HG02981 (cell line): ENCODE measurements around the gene LRMDA.

Source experiments
- ATAC-seq: cut with Tn5 transposase; IDR thresholded peaks from one replicate; pipeline ENCODE4 v1.9.1; 2021; ENCODE audit warnings: mild to moderate bottlenecking, moderate library complexity; ENCODE audit not compliant: unreplicated experiment

The LRMDA gene

DNA sequence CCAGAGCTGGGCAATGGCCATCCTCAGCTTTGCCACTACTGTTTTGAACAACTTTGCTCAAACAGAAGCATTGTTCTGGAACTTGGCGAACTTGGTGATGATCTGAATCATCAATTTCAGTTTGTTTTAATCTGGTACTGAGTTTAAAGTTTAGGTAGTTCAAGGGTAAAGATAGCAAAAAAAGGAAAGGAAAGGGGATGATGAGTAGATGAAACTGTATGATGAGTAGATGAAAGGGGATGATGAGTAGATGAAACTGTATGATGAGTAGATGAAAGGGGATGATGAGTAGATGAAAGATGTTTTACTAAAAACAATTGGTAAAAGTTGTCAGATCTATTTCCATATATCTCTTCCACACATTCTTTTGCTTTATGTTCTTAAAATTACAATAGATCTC is 737.0 kb downstream of the LRMDA start:
- no peak for ATAC-seq

DNA sequence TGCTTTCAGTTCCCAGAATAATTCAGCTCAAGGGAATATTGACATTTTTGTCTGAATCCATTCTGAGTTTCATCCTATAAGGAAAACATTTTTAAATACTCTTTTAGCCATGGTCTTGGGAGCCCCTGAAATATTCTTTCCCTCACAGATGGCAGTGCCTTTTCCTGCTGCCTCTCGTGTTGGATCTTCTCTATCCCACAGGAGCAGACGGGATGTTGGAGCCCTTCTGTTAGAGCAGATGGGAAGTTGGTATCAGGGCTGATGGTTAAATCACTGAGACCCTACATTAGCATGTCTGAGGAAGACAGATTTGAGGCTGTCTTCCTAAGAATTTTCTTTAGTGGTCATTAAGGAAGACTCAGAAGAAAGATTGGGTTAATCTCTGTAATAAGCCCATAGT is 737.8 kb downstream of the LRMDA start:
- ATAC-seq: no peak

DNA sequence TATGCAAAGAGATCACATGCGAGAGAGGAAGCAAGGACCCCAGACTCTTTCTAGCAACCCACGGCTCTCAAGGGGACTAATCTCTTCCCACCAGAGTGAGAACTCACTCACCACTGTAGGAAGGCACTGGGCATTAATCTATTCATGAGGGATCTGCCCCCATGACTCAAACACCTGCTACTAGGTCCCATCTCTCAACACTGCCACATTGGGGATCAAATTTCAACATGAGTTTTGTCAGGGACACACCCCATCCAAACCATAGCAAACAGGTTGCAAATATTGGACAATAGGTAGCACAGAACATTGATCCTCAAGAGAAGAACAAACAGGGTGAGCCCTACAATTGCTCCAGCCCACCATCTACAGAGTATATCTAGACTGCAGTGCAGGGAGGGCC is 740.6 kb downstream of the LRMDA start:
- no peak for ATAC-seq

DNA sequence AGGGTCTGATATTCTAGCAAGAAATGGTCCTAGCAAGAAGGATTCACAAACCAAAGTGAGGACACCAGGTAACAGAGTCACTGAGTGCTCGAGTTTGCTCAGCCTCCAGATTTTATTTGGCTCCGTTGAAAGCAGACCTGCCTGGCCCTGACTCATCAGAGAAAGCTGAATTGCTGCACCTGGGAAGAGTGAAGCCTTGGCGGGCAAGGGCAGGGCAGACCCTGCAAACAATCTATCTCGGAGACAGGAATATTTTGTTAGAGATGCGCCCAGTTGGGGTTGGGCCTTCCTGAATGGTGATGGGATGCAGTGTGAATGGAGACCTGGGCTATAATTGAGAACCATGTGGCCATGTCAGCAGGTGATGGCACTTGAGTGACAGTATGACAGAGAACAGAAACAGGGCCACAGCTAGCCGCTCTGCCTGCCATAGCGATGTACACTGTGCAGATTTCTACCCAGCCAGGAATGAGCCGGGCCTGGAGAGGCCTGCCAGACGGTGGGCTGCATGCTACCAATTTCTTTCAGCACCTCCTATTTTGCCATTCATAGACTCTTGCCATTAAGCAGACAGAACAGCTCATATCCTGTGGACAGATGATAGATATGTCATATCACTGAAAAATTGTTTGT is 744.2 kb downstream of the LRMDA start:
- ATAC-seq: no peak

DNA sequence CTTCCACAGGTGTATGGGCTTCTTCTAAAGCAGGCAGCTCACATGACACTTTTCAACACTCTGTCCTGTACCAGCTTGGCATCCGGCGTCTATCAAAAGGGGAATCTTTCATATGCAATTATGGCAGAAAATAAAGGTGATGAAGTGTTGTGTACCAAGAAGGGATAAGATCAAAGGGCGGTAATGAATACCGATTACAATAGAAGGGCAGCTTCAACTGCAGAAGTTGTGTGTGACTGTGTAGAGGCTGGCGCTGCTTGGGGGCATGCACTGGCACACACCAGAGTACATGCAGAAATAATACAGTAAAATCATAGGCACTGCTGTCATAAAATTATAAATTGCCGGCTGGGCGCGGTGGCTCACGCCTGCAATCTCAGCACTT is 744.7 kb downstream of the LRMDA start:
- ATAC-seq: no peak

DNA sequence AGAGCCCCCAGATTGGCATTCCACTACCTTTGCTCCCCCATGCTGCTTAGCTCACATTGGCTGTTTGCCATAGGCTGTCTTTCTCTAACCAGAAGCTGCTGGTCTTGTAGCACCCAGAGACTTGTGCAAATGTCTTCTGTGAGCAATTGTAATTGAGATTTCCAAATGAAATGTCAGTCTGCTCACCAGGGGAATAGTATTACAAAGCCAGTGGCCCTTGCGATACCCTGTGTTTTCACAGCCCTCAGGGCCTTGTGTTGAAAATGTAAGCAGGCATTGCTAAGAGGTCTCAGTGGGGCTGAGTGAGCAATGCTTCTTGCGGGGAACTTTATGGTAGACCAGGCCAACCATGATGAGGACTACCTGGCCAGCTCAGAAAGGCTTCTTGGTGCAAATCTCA is 746.5 kb downstream of the LRMDA start:
- no peak for ATAC-seq

DNA sequence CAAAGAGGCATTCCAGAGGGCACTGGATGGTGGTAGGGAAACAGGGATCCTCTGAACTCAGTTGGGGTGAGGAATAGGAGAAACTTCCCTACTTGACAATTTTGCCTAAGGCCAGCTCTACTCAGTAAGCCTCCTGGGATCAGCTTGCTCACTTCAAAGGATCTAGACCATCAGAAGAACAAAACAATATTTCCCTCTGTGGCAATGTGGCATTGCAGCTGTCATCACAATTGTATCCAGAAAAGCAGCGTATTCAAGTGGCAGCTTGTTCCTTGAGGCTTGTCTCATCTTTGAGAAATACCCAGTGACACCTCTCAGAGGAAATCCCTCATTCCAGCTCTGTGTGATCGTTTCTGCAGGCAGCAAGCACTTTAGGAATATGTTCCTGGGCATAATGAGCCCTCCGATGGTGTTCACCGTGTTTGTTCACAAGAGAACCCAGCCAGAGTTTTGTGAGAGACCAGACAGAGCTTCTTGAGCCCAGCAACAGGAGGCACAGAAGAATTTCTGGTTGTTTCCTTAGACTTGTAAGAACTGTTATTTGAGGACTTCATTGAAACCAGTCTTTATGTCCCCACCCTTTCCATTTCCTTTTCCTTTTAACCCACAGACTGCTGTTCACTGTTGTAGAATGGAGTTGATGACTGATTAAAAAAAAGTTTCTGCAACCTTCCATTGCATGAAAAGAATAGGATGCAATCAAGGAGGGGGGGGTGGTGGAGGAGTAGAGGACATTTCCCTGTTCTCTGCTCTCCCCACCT is 747.3 kb downstream of the LRMDA start:
- ATAC-seq: no peak

DNA sequence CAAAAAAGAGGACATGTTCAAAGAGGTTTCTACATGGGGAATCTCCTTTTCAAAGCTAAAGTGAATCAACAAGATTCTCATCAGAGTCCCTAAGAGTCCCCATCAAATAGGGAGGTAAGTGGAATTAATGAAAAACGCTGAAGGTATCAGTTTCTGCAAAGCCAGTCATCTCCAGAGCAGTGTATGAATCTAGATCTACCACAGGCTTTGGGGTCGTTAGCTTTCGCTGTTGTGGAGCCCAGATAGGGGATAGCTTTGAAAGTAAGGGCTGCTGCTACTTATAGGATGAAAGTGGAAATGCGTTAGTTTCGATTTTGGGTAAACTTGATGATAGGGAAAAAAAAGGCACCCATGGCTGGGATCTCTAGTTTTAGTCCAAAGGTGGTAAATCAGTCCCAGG is 748.4 kb downstream of the LRMDA start:
- no peak for ATAC-seq

DNA sequence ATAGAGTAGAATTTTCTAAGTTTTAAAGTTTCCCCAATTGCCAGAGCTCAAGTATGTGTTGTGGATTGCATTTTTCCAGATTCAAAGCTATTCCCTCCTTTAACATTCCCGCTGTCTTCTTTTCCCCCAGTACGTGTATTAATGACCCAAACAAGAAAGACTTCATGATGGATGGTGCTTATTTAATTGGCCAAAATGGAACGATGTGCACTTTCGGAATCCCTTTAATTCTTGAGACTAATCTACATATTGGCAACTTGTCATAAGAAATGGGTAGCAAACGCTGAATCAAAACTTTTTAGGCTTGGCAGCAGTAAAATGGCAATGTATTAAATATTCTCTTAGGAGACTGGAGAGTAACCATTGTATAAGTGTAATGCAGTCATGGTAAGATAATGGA is 753.2 kb downstream of the LRMDA start:
- ATAC-seq: no peak

DNA sequence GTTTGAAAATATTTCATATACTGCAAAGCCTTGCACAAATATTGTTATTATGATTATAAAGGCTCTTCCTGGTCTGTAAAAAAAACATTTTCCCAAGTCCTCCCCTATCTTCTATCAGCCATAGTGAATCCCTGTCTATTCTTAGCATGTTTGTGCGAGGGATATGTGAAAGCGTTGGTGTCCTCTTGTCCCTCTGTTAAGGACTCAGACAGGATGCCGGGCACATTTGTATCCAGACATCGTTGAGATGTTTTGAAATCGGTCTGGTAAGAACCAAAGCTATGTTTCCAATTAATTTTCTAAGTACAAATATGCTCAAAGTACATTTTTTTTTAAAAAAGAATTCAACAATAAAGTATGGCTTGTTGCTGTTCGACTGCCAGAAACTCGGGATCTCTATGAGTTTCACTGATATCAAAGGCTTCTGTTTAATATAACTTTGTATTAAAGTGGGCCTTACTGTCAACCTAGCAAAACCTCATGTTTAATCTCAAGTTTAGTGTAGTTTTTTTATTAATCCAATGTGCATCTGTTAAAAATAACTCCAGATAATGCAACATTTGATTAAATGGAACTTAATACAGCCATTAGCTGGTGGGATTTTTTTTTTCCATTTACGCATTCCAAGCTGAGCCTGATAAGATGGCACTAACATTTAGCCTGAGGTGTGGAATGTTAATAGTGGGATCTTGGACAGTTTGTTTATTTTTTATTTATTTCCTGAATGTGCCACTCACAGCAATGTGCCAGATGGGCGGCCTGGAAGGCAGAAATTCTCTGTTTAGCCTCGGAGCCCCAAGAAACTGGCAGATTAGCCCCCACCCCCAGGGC is 754.3 kb downstream of the LRMDA start:
- ATAC-seq: no peak

DNA sequence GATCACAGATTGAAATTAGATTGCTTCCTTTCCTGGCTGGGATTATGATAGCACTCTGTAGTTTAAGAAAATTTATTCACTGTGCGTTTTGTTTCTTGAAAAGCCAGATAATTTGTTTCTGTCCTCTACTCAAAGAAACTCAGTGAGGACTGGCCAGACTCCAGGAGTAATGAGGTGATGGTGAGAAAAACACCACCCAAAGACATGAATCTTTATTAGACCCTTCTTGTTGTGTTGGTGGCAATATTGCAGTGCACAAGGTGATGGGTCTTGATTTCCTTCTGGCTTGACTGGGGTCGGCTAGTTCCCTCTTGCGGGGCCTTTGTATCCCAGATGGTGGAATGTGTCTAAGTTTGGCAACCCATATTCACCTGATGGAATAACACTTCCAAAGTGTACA is 756.8 kb downstream of the LRMDA start:
- no peak for ATAC-seq

DNA sequence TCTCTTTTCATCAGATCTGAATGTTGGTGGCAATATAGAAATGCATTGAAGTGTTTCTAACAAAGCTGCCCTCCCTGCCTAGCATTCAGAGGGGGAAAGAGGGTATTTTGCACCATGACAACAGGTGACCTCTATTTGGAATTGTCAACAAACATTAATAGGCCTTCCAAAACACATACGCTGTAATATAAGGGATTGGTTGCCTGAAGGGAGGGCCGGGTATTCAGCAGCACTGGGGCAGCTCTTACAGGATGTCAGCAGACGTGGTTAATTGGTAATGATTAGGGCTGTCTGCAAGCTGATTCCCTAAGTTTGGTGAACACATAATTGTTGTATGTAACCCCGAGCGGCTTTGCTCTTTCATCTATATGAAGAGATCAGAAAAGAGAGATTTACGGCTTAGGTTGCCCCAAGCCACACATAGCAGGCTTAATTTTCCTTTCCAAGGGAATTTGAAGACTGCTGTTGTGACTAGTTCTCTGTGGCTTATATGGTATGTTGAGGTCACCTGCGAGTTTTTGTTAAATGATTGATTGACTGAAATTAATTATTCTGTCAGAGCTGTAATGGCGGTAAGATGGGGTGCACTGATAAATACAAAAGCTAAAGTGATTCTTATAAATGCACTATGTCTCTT is 759.3 kb downstream of the LRMDA start:
- ATAC-seq: no peak

DNA sequence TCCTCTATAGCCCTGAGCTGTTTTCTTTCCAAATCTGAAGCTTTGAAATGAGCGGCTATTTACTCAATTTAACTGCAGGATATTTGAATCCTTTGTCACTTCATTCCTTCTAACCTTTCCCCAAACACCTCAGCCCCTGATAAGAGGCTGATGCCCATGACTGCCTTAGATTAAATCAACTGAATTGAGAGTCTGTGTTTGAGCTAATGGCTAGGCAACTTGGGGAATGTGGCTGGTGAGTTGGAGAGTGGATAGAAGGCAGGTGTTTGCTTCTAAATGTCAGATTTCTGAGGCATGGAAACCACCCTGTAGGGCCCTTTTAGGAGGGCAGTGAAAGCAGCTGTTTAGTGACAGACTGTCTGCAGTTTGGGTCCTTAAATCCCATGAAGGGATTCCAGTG is 759.9 kb downstream of the LRMDA start:
- no peak for ATAC-seq

DNA sequence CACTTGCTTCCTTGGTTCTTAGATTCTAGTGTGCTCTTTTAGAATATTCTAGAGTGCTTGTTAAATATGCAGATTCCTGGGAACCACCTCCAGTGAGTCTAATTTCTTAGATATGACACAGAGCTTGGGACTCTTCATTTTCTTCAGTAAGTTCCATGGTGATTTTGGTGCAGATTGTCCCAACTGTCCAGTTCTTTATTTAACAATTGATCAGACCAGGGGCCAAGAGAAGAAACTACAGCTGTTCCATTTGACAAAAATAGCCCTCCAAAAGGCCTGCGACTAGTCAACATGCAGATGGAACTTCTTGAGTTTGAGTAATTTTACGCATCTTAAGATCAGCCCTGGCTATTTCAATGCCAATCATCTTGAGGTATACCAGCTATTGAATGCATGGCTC is 760.7 kb downstream of the LRMDA start:
- ATAC-seq: no peak

DNA sequence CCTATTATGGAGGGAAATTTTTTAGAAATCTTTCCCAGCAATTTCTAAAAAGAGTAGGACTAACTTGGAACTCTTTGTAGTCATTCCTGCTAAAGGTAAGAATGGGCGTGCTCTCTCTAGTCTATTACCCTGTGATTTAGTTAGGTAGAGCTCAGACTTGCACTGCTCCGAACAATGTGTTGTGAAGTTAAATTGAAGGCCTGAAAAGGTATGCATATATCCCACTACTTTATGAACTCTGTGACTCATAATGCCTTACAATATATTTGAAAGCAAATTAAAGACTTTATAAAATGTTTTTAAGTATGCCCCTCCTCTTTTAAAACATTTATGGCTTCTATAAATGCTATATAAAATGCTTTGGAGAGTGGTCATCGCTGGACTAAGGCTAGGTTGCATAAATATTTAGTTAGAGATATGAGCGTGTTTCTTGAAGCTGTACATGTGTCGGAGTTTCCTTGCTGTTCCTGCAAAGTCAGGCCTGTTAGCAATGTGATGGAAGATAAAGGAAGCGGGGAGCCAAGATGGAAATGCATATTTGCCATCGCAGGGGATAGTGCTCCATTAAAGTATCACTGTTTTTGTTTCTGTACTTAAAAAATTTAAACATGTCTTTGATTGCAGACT is 761.4 kb downstream of the LRMDA start:
- no peak for ATAC-seq

DNA sequence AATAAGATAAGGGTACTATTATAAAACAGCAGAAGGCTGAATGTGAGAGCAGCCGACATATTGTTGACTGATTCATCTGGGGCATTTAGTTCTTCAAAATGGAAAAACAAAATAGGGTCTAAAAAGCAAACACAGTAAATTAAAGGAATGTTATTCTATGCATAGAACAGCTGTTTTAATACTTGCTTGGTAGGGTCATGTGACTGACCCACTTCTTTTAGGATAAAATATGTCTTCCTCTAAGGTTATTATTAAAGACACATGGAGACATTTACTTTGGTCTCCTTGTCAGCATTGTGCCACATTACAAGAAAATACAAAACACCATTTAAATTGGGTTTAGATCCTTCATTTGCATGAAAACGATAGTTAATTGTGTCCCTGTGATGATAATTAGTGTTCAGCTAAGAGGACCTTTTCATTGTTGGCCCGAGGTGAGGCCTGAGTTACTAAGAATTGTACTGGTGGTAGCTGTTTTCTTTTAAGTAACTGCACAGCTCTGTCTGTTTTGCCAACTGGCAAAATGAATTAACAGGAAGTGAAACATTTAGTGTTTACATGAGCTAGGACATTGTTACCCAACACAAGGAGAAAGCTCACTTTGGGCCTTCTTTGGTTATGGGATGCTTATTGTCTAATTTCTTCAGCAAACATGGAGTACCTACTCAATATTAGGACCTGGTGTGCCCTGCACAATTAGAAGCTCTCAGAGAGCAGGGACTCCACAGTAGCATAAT is 764.4 kb downstream of the LRMDA start:
- no peak for ATAC-seq

DNA sequence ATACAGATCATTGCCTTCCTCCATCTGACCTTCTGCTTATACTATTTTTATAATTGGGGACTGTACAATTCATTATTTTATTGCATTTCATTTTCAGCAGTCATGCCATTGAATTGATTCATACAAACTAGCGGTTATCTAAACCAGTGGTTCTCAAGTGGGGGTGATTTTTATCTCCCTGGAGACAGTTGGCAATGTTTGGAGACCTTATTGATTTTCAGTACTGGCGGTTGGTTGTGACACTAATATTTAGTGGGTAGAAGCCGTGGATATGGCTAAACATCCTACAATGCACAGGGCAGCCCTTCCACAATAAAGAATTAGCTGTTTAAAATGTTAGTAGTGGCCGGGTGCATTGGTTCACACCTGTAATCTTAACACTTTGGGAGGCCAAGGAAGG is 765.9 kb downstream of the LRMDA start:
- no peak for ATAC-seq

DNA sequence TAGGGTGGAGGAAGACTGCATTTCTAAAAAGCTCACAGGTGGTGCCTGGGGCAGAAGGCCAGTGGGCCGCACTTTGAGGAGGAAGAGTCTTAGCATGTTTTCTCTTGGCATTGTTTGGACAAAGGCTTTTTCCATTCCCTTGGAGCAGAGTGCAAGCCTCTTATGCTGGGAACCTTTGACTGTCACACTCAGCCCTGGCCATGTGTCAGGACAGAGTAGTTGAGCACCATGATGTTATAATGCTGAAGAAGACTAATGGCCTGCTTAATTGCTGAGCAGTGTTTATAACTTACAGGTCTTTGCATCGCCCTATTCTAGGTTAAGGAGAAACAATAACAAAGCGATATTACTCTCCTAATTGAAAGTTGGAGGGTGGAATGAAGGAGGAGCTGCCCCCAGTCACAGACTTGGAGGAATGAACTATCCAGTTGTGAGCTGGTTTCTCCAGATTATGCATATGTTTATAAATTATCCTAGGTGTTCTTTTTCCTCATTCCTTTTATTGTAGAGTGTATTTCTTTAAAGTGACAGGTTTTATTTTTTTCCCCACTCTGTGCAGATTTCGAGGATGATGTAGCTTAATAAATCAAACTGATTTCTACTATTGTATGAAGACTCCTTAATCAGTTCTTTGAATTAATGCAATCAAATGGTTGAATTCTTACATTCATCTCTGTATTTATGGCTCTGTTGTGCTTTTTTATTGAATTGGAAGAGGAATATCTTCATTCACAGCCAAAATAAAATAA is 767.0 kb downstream of the LRMDA start:
- no peak for ATAC-seq

DNA sequence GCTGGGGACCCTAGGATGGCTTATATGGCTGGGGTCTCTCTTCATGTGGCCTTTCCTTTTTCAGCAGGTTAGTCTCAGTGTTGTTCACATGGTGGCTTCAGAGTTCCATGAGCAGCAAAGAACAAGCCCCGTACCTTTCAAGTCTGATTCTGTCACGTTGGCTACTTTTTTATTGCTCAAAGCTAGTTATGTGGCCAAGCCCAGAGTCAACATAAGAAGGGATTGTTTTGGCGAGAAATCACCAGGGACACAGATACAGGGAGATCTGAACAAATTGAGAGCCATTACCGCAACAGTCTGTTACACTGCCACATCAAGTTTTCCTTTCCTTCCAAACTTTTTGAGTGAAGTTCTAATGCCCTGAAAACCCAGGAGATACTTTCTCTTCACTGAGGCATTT is 770.5 kb downstream of the LRMDA start:
- ATAC-seq: no peak

DNA sequence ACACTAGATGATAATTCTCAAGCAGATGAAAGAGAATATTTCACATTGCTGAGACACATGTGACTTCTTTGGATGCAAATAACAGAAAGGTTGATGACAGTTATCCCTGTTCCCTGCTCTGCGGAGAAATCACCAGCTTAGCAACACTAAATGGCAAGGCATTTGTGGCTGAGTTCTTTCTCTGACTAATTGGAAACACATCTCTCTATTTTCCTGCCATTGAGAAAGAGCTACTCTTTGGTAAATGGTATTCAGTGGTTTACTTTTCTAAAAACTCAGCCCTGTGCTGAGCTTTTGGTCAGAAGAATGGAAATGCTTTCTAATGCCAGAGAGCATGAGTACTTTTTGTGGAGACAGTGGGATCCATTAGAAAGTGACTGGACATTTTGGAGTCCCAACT is 771.4 kb downstream of the LRMDA start:
- ATAC-seq: no peak
